Measurements from ENCODE around the gene EPHA10.

Gene EPHA10

DNA sequence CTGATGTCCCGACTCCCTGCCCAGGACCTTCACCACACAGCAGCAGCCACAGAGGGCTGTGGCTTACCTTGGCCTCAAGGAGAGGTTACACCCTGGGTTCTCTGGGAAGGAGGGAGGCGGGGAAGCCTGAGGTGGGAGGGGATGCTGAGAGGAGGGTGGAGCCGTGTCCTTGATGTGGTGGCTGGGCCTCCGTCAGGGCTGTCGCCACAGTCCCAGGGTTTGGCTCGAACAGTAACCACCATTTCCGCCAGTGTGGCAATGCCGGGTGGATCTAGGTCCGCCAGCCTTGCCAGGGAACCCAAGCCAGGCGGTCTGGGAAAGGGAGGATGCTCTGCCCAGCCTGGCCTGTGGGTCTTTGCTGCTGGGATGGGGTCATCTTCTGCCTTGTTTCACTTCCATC is 91.0 kb downstream of the EPHA10 start:
- no peak for DNase-seq

DNA sequence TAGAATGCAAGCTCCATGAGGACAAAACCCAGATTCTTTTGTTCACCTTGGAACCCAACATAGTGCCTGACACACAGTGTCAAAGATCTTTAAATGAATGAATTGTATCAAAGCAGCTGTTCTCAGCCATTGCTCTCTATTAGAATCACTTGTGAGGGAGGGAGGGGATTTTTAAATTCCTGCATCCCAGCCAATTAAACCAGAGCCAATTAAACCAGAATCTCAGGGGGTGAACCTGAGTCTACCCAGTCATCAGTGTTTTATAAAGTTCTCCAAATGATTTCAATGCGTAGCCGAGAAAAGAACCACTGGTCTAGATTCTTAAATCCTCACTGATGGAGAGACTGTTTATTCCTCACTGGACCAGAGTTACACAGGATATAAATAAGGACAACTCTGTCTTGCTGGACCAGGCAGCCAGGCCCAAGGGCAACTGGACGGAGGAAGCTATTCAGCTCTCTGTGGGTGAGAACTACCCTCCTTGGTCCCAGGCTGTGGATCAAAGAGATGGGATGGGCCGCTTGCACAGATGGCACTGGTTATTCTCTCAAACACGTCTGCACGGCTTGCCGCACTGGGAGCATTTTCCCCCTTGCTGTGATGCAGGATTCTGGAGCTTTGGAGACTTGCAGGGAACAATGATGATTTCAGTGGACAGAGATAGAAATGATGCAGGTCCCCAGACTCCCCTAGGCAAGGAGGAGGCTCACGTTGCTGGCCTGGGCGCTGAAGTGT is 92.6 kb downstream of the EPHA10 start:
- no peak for DNase-seq

DNA sequence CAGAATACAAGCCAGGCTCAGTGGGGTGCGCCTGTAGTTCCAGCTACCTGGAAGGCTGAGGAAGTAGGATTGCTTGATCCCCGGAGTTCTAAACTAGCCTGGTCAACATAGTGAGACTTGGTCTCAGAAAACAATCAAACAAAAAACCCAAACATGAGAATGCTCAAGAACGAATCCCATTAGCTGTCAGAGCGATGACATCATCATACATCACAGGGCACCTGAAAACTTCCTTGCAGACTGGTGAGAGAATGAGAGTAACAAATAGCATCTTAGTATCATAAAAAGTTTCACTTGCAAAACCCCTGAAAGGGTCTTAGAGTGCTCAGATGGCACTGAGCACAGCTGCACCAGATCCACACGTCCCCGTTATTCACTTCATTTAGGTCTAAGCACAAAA is 93.7 kb downstream of the EPHA10 start:
- no peak for DNase-seq

DNA sequence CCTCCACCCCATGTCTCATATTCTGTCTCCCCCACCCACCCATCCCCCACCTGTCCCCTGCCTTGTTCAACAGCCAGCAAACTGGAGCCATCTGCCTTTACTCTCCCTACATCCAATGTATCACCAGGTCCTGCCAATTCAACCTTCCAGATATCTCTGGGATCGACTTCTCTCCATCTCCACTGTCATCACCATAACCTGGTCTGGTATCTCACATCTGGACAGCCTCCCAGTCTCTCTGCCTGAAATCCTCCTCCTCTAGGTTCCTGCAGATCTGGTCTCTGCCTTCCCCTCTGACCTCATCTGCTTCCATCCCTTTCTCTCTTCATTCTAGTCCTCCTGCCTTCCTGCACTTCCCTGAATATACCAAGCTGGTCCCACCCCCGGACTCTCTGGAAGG is 94.8 kb downstream of the EPHA10 start:
- DNase-seq: no peak

DNA sequence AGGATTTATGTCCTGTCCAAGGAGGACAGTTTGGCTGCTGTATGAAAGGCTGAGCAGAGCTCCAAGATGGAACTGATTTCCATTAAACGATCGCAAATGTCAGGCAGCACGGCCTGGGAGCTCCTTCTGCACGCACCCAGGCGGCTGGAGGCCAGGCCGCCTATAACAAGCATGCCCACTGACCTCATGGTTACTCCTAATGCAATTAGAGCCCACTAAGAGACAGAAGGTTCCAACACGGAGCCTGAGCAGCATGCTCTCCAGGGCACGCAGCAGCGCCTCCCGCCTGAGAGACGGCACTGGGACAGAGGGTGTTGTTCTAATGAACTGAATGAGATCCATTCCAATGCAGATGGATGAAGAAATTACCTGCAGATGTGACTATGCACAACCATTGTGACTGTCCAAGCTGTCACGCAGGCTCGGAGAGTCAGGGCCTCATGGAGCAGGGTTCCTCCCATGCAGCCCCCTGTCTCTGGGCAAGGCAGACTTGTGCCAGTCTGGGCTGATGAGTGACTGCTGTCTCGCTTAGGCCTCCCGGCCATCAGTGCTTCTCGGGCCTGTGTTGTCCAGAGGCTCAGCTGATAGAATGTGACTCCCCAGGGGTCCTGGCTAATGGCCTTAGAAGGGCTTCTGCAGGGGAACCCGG is 97.8 kb downstream of the EPHA10 start:
- DNase-seq: no peak

DNA sequence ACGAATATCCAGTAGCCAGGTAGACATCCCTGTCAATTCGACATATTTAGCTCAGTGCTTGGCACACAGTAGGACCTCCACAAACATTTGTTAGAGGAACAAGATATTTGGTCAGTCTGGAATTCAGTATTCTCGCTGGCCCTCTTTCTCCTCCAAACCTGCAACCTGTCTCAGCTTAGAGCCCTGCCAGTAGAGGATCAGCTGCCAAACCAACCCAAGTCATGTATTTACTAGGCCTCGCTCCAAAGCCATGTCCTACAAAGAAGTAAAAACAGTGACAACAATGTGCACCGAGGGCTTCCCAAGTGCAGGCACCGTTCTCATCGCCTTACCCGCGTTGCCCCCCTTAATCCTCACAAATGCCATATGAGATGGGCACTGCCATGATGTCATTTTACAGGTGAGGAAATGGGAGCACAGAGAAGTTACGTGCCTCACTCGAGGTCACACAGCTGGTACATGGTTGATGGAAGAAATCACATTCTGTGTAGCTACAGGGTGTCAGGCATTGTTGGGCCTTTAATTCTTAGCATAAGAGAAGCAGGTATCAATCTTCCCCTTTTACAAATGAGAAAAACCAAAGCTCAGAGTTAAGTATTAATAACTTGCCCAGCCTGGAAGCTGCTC is 98.6 kb downstream of the EPHA10 start:
- DNase-seq: no peak

Measured in right kidney (tissue), 1 donor.